Kidney glomerular epithelial cell (primary cell): ENCODE data around the gene SPEM2.
"Not testable (repeated sequence)": the region's sequence is repeated elsewhere in the genome, so short reads cannot be mapped to it uniquely, and the experiment has no call there.

Experiments used
- DNase-seq: peaks from one replicate; lab custom pipeline; 2025; lab: John Stamatoyannopoulos, UW

SPEM2 gene

GRCh38 chr17:7442142-7442541, 16.7 kb downstream of the SPEM2 start:
- DNase-seq: no peak

- no peak for DNase-seq
These were observed 18.4 kb downstream of the SPEM2 start for GRCh38 chr17:7443499-7444485.

- no peak for DNase-seq
These were observed 19.5 kb downstream of the SPEM2 start, which contains the start of gene CHRNB1 for GRCh38 chr17:7444682-7445618. CHRNB1 (plus strand) TSS chr17:7445061; CDS start chr17:7445128, 67 bp downstream.

- no peak for DNase-seq
These were observed 20.2 kb downstream of the SPEM2 start for GRCh38 chr17:7445619-7445968.

DNA sequence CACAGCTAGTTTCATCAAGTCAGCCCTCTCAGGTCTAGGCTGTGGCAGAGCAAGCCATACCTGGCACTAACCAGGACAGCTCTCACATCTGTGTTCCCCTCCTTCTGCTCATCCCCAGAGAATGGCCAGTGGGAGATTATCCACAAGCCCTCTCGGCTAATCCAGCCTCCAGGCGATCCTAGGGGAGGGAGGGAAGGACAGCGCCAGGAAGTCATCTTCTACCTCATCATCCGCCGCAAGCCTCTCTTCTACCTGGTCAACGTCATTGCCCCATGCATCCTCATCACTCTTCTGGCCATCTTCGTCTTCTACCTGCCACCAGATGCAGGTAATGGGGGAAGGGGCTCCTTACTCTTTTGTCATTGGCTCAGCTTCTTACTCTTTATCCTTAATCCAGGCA, 23.0 kb downstream of the SPEM2 start:
- no peak for DNase-seq

DNA sequence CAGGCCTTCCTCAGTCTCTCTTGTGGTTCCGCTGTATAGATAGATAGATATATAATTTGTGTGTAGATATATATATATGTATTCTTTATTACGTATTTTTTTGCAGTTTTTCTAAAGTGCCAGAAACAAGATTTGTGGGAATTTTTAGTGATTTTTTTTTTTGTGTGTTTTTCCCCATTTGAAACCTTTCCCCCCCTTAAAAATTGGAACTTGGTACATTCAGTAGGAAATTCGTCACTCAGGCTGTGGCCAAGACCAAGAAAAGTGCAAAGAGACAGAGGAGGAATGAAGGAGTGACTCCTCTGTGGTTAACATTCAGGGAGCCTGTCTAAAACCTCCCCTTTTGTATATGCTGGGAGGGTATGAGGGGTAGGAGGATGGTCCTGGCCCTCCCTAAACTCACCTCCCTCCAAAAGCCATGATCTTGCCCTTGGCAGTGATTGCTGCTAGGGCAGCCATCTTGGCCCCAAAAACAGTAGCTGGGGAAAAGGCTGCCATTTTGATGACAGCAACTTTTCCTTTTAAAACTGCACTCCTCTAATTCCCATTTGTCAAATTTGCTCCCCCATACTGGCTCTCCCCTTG, 34.6 kb downstream of the SPEM2 start:
- no peak for DNase-seq

GRCh38 chr17:7460850-7461660, 35.6 kb downstream of the SPEM2 start:
- no peak for DNase-seq

DNA sequence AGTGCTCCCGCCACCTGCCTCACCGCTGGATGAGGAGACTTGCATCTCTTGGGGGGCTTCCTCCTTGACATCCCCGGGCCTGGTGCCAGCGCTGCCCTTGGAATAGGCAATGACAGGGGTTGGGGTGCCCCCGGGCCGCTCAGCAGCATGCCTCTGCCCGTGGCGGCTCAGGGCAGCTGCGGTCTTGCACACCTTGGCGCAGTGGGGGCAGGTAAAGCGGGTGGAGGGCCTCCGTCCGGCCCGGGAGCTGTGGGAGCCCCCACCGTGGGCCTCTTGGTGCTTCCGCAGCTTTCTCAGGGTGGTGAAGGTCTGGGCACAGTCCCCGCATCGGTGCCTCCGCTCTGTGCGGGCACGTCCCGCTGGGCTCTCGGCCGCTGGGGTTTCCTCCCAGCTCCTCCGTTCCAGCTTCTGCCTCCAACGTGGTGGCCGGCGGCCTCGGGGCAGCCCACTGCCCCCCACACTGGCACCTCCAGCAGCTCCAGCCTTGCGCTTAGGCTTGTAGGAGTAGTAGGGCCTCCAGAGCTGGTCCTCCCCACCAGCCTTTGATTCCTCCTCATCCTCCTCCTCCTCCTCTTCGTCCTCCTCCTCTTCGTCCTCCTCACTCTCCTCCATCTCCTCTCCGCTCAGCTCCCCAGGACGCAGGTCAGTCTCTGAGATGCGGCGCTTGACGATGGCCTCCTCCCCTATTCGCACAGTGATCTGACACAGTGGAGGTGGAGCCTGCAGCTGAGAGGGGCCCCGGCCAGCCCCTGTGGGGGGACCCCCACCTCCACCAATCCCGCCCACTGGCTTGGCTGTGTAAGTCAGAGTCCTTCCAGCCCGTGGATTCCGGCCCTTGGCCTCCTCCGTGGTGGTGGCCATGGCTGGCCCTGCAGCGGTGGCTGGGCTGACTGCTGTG, 37.3 kb downstream of the SPEM2 start:
- no peak for DNase-seq

- DNase-seq: no peak
These were observed 38.0 kb downstream of the SPEM2 start for GRCh38 chr17:7463372-7463846.

GRCh38 chr17:7464081-7464480, 38.7 kb downstream of the SPEM2 start:
- no peak for DNase-seq

DNA sequence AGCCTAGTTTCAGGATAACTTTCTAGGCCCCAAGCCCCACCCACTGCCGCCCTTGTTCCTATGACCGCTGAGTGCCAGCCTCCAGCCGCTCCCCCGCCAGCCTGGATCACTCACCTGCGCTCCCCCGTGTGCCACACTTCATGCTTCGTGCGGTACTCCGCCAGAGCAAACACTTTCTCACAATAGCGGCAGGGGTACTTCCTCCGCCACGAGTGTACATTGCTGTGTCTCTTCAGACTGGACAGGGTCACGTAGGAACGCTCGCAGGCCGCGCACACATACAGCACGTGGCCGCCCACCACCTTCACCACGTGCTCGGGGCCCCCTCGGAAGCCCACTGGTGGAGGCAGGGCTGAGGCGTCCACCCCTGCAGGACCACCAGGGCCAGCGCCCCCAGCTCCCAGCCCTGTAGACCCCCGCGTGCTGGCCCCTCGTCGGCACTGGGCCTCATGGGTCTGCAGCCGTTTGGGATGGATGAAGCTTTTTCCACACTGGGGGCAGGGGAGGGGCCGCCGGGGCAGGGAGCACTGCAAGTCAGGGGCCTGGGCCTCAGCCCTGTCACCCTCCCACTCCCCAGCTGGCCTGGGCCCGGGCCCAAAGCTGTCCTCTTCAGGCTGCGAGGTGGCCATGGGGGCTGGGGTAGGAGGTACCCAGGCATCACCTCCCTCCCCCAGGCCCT, 40.3 kb downstream of the SPEM2 start:
- DNase-seq: no peak

GRCh38 chr17:7466318-7466638, 40.9 kb downstream of the SPEM2 start:
- DNase-seq: no peak

DNA sequence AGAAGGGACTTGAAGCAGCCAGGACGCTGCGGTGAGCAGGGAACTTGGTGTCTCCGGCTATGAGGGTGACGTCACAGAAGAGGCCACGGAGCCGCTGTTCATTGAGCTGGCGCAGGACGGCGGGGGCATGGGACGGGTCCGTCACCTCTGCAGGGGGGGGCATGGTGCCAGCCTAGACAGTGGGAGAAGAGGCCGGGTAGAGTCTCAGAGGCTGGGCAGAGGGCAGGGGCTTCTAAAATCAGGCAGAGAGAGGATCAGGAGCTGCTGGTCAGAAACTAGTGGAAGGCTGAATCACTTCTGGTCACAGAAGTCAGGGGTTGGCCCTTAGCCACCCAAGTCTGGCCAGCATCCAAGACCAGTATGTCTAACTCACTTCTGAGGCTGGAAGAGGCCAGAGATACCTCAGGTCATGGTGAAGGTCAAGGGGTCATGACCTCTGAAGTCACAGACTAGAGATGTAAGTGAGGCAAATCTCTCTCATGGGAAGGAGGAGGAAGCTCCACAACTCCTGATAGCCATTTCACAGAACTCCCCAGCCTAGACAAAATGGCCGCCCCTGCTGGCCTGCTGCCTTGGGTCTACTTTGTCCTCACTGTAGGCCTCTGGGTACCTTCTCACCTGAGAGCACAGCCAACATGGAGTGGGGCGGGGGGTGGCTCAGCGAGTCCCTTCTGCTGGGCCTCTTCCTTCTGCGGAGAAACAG, 41.4 kb downstream of the SPEM2 start:
- peak; percentile 28 for DNase-seq

GRCh38 chr17:7467498-7467897, 42.1 kb downstream of the SPEM2 start:
- DNase-seq: no peak

GRCh38 chr17:7468290-7468689, 42.9 kb downstream of the SPEM2 start:
- no peak for DNase-seq

- no peak for DNase-seq
These were observed 43.5 kb downstream of the SPEM2 start for GRCh38 chr17:7468804-7469389.

- DNase-seq: not testable (repeated sequence)
These were observed 44.4 kb downstream of the SPEM2 start for GRCh38 chr17:7469843-7470242.

DNA sequence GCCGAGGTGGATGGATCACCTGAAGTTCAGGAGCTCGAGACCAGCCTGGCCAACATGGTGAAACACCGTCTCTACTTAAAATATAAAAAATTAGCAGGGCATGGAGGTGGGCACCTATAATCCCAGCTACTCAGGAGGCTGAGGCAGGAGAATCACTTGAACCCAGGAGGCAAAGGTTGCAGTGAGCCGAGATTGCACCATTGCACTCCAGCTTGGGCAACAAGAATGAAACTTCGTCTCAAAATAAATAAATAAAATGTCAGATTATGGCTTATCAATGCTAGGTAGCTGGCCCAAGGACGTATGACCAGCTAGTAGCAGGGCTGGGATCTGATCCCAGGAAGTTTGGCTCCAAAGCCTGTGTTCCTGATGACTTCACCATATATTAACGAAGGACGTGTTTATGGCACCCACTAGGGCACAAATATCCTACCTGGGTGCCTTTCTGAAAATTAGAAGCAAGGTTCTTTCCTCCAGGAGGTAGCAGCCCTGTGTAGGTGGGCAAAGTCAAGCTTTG, 45.1 kb downstream of the SPEM2 start:
- not testable (repeated sequence) for DNase-seq
